Activated gamma-delta T cell treated with anti-CD3 and anti-CD28 coated beads, Interleukin-2, amount 50 U/mL, for 16 hours (primary cell): ENCODE measurements around the gene MEF2C.
"Not testable (repeated sequence)": the region's sequence is repeated elsewhere in the genome, so short reads cannot be mapped to it uniquely, and the experiment has no call there.

Source experiments
- DNase-seq: peaks from one replicate; pipeline ENCODE4 v3.0.0-alpha.2; 2020; ENCODE audit warnings: low read depth

The MEF2C gene

DNA sequence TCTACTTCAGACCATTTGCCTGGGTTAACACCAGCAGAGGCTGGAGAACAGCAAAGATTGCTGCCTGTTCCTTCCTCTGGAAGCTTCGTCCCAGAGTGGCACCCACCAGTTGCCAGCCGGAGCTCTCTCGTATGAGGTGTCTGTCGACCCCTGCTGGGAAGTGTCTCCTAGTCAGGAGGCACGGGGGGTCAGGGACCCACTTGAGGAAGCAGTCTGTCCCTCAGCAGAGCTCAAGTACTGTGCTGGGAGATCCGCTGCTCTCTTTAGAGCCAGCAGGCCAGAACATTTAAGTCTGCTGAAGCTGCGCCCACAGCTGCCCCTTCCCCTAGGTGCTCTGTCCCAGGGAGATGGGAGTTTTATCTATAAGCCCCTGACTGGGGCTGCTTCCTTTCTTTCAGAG lies 84.1 kb downstream of the MEF2C start:
- not testable (repeated sequence) for DNase-seq

DNA sequence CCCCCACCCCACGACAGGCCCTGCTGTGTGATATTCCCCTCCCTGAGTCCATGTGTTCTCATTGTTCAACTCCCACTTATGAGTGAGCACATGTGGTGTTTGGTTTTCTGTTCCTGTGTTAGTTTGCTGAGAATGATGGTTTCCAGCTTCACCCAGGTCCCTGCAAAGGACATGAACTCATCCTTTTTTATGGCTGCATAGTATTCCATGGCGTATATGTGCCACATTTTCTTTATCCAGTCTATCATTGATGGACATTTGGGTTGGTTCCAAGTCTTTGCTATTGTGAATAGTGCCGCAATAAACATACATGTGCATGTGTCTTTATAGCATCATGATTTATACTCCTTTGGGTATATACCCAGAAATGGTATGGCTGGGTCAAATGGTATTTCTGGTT lies 89.2 kb downstream of the MEF2C start:
- DNase-seq = not testable (repeated sequence)

DNA sequence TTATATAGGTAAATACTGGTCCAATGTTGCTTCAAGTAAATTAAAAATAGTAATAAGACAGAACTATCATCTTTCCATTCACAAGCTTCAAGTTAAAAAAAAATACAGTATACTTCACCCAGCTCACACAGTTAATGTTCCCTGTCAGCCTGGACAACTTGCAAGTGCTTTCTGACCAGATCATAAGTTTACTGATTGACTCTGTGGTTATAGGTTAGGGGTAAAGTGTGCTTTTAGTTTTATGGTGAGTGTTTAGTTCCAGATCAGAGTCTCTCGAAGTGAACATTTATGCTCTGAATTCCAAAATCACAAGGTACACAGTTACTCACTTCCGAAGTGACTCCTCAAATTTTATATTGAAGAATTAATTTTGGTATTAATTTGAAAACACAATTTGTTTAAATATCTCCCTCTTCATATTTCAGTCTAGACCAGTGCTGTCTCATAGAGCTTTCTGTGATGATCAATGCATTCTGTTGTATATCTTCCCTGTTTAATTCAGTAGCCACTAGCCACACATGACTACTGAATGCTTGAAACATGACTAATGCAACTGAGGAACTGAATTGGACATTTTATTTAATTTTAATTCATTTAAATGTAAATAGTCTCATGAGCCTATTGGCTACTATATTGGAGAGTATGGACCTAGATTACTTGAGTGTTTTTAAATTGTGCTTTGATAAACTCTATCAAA lies 90.7 kb downstream of the MEF2C start:
- DNase-seq = no peak

DNA sequence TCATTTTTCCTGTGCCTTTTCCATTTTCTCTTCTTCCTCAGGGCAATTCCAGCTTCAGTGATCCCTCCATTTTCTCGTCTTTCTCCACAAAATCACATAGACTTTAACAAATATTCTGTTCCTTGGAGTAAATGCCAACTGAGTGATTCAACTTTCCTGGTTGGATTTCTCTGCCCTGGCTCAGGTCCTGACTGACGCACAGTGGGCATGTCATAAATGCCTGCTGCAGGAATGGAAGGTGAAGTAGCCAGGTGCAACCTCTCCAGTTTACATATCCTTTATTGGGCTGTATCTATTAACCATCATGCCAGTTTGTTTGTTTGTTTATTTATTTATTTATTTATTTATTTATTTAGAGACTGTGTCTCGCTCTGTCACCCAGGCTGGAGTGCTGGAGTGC lies 95.1 kb downstream of the MEF2C start:
- DNase-seq = no peak

DNA sequence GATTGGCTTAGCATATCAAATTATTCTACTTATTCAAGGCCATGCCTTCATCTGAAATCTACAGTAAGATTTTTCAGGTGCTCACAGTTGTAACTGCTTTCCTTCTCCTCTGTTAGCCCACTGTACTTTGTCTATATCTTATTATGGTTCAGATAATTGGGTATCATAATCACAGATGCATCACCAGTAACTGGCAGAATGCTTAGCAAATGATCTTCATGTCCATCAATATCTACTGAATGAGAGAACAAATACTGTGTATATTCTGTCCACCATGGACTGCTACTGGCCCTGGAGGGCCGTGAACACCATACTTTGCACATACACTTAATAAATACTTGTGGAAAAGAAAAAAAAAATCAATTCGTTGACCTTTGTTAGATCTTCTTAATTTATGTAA lies 96.2 kb downstream of the MEF2C start:
- DNase-seq = no peak

DNA sequence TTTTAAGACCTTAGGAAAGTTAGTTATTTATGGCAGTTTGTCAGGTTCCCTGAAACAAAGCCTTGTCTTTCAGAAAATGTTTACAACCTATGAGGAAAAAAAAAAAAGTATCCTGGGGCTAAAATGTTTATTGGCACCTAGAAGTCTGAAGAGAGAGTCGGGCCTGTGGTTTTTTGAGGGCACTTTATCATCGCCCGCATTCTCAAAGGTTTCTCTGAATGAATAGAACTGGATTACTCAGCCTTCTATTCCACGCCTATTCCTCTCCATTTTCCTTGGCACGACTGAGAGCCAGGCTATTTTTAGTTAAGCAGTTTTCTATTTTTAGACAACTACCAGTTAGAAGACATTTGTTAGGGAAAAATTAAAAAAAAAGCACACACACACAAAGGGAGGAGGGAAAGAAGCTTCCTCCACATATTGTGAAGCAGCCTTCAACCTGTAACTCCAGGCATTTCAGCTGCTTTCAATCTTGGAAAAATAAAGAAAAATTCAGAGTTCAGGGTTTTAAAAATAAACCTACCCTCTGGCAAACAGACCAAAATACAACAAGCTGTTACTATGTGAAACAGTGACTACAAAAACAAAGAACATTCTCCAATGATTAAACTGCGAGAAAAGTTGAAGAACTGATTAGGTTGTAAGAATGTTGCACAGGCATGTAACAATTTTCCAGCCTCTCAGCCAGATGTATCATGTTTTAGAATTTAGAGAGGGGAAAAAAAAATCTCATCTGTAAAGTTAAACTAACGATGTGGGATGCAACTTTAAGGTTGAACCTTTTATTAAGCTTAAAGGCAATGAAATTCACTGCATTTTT lies 97.0 kb downstream of the MEF2C start:
- no peak for DNase-seq

DNA sequence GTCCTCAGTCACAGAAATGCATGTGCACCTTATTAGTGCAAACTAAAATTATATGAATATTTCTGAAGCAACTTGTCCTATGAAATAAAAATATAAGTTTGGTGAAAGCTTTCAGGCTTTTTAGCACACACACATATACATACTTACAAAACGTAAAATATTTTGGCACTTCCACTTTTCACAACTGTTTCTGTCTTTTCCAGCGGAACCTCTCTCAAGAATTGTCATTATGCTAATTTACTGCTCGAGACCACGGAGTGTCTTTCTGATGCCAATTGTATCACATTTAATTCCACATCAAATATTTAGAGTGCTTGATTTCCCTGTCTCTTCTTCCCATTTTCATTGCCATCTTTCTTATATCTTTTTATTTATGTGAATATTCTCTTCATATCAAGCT lies 100.4 kb downstream of the MEF2C start:
- no peak for DNase-seq

DNA sequence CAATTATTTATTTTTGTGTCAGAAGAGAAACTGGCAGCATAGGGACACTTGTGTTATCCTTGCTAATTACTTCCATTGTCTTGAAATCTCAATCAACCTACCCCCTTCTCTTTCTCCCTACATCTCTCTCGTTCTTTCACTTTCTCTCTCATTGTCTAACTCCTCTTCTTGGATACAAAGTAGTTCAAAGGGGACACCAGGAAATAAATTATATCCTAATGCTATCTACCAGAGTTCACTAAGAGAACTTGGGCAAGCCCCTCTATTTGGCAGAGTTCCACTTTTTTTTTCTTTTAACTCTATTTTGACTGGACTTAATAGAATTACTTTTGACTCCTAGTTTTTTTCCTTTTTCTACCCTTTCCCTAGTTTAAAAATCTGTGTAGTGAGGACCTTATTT lies 102.2 kb downstream of the MEF2C start:
- DNase-seq = no peak

DNA sequence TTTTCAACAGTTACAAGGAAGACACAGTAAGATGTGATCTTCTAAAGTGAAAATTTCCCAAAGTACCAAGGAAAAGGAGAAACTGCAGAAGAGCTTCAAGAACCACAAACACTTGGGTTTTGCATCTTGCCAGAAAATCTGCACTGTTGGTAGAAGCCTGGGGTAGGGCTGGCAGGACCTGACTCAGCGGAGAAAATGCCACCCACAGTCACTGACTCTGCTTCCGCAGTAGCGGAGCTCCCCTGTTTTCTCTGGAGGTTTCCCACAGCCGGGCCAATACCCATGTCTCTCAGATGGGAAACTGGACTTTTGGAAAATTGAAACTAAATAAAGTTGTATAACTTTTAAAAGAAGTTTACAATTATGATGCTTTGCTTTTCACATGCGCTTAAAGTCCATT lies 104.2 kb downstream of the MEF2C start:
- no peak for DNase-seq

DNA sequence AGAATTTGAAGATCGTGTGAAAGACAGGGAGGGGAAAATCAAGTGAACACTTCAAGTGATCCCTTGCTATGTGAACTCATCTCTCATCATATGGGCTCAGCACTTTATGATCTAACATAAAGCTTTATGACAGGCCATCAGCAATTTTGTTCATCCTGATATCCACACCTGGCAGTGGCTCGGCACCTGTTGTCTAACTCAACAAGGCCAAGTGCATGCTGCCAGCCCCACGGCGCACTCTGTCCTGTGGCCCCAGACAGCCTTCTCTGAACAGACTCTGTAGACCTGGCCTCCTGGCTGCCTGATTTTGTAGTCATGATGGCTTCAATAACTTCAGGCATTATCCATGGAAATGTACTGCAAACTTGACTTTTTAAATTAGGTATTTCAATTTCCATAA lies 106.3 kb downstream of the MEF2C start:
- DNase-seq = no peak

DNA sequence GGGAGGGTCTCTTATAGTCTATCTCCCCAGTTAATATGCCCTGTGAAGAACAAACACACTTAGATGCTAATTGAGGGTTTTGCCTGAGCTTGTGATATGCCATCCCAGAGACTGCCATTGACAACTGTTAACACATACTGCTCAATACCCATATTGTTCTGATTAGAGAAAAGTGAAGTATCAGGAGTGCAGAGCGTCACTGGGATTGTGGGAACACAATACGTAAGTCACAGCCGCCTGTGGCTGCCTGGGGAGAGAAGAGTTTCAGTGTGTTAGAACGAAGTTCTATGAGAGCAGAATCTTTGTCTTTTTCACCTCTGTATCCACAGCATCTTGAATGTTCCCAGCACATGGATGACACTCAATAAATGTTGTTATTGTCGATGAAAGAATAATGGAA lies 110.2 kb downstream of the MEF2C start:
- DNase-seq = no peak

DNA sequence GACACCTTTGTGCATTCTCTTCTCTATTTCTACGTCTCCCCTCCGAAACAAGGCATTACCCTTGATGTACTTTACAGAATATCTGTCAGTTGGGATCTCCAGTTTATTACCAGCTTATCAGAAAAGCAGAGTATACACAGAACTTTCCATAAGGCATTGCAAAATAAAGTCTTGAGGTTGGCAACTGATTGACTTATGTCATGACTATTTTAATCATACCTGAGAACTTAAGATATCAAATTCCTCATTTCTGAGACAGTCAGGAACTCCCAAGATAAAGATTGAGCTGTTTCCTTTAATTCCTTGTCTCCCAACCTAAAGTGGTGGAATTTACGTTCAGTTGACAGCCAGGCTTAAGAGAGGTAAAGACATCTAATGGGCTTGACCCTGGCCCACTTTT lies 110.9 kb downstream of the MEF2C start:
- DNase-seq = no peak

DNA sequence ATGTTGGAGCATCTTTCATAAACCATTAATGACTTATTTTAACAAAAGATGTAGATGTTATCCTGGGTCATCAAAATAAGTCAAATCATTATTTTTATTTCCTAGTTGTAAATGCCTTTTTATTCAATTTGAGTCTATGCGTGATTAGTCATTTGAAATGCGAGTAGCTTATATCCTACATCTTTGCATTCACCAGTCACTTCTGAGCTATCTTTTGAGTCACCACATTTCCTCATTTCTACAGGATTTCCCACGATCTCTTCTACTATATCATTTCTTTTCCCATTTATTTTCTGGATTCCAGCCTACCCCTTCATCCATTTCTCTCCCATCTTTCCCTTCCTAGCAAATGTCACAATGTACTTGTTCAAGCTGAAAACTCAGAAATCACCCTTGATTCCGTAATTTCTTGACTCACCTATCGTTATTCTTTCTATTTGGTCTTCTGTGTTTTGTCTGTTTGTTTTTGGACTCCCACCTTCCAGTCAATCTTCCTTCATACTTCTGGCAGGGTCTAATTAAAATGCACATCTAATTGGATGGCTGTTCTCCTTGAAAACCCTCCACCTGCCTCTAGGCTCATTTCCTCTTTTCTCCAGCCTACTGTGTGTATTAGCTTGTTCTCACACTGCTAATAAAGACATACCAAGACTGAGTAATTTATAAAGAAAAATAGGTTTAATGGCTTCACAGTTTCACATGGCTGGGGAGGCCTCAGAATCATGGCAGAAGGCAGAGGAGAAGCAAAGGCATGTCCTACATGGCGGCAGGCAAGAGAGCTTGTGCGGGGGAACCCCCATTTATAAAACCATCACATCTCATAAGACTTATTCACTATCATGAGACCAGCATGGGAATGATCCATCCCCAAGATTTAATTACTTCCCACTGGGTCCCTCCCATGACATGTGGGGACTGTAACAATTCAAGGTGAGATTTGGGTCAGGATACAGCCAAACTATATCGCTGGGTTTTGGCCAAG lies 112.4 kb downstream of the MEF2C start:
- no peak for DNase-seq

DNA sequence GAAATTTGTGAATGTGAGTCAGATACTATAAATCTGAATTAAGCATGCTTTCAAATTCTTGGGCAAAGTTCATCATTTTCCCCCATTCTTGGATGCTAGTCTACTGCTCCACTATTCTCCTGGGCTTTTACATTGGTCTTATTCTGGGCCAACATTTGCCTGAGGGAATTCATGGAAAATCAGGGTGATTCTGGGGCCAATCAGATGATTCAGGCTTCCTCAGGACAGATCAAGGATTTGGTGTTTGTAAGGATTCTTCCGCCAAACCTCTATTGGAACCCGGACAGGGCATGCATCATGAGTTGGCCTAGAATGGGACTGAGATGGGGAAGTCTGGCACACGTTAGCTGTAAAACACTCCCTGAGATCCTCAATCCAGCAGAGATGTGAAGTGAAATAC lies 113.8 kb downstream of the MEF2C start:
- DNase-seq = no peak

DNA sequence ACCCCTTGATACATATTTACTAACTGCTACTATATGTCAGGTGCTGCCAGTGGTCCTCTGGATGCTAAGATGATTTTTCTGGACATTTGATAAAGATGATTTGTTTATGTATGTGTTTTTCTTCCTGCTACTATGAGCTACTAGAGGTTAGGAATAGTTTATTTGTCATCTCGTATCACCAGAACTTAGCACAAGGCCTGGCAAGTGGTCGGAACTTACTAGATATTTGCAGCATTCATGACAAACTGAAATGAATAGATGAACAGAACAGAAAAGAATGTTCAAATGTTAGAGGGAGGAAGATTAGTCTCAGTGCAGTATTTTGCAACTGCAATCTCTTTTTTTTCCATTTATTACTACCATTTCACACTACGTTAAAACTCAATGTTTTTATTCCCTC lies 114.6 kb downstream of the MEF2C start:
- DNase-seq = no peak

DNA sequence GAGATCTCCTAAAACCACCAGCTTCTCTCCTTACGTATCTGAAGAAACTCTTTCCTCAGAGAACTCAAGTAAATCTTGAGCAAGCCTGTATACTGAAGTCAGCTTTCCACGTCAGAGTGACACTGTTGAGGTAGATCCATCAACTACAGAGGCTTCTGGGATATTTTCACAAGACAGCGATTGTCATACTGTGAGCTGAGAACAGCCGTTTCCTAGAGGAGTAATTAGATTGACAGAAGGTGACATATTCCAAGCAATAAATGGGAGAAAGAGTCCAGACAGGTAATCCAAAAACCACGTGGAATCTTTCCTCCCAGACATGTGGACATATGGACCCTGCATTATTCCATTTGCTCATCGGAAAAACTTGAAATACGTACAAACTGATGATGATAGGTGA lies 117.2 kb downstream of the MEF2C start:
- DNase-seq = no peak

DNA sequence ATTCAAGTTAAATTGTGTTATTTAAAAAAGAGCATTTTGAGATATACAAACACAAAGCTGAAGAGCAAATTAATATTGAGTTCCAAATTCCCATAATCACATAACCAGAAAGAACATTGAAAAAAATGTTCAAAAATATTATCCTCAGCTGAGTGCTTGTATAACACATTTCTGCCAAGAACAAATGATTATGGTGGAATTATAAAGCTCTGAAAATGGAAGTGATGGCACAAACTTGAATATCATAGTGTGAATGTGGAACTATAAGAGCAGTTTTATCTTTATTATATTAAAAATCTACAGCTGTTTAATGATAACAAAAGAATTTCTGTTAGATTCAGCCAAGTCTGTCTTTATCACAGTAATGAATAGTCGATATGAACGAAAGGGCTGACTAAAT lies 117.8 kb downstream of the MEF2C start:
- no peak for DNase-seq

DNA sequence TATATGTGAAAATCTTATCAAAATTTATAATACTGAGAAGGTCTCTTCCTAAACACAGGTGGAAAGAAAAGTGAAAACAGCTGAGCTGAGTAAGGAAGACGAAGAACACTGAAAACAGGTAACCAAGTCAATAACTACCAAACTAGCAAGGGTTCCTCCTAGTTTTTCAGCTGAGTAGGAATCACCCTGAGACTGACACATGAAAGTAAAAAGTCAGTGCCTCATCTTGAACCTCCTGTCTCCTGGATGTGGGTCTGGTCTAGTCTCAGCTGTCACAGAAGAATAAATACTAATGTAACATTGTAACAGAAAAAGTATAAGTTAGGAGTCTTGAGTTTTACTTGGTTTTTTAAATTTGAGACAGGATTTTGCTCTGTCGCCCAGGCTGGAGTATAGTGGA lies 121.0 kb downstream of the MEF2C start:
- no peak for DNase-seq

DNA sequence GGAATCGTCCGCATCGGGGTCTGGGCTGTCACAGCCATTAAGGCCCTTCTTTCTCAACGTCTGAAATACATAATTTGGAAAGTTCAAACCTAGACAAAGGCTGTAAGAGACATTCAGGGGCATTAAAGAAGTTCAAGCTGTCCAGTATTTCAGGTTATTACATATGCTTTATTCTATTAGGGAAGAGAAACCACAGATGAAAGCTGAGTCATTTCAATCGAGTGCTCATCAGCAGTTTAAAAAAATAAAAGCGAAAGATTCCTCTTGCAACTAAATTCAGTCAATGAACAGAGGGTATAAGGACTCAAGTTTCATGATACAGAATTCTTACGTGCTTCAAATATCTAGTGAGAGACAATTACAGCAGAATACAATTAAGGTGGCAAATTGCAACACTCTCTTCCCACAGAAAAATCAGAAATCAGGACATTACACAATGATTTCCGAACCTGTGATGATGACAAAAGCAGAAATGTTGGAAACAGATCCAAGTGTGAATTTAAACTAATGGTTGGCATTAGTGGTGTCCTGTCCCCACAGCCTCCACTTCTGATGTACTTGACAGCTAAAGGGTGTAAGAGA lies 121.6 kb downstream of the MEF2C start:
- no peak for DNase-seq

DNA sequence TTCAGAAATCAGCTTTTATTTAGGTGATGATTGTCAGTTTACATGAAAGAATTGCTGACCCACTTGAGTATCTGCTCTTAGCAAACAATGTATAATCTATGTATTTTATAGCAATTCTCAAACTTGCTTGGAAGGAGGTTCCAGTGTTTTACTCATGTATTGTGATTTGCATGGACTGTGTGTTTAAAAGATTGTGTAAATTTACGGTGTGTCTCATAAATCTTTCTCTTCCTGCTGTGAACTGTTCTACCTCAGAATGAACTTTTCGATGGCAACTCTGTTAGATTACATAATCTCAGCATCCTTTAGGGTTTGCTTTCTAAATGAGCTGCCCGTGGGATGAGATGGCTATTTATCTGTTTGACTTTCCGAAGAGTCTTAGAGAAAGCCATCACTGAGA lies 122.5 kb downstream of the MEF2C start:
- no peak for DNase-seq

DNA sequence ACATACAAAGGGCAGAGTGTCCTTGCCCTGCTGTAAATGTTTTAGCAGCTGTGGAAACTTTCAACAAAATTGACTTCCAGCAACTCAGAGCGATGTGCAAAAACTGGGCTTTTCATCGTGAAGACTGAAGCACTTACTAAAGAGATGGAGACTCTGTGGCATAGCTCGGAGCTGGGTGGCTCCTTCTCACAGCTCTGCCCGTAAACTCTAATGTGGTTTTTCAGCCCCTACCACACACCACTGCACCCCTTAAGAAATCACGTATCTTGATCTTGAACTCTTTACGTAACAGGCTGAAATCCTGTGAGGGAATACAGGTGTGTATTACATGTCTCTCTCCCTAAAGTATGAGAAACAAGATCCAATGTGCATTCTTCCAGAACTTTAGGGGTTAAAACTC lies 124.4 kb downstream of the MEF2C start:
- DNase-seq = no peak

DNA sequence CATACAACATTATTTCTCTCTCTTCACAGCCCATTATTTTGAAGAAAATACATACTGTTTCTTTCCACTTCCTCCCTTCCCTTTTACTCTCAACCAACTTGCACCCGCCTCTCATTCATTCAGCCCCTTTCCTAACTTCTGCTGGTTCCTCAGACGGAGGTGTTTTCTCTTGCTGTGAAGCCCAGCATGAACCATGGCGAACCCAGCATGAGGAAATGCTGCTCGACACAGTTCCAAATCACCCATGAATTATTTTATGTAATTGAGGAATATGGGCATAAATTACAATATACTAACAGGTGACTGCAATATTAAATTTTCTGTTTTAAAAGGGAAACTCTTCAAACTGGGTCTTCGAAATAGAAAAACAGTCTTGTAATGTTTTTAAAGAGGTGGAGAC lies 124.8 kb downstream of the MEF2C start:
- DNase-seq = no peak
